Choroid plexus epithelial cell (primary cell): ENCODE measurements around the gene EDARADD.

ENCODE experiments used
- DNase-seq: peaks from one replicate; pipeline ENCODE4 v3.0.0-alpha.2; 2010; ENCODE audit warnings: low read depth
- H3K4me3 ChIP-seq: 2 replicates; pipeline ENCODE4 v1.5.1; 2011; ENCODE audit warnings: low read depth, mild to moderate bottlenecking, control low read depth, low read length, moderate library complexity
- TF ChIP-seq, protein P1 (sequence below): conservative IDR thresholded peaks from 2 replicates; pipeline ENCODE4 v1.5.1; 2011; ENCODE audit warnings: low read depth, mild to moderate bottlenecking, control low read depth, inconsistent platforms, low read length, moderate library complexity

Gene EDARADD

DNA sequence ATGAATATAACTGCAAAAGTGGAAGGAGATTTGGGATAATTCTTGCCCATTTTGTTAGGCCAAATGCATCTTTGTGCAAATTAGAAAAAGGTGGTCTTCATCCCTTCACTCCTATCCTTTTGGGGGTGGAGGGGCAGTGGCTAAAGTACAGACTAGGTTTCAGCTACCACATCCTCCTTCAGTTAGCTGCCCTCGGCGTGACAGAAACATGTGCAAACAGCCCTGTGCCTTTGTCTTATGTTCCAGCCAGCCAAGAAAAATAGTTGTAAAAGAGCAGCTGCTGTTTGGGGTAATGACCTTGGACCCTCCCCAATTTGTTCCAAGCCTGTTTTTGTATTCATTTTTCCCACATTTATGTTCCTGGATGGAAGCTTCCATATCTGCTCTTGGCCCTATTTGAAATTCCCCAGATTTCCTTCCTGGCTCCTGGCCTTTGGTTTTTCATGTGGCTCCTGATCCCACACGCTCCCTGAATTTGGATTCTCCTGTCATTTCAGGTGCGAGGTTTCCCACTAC, 121.4 kb downstream of the EDARADD start:
- DNase-seq = no peak
- no peak overlapping the region for H3K4me3 ChIP-seq
- TF ChIP-seq, protein P1, sequence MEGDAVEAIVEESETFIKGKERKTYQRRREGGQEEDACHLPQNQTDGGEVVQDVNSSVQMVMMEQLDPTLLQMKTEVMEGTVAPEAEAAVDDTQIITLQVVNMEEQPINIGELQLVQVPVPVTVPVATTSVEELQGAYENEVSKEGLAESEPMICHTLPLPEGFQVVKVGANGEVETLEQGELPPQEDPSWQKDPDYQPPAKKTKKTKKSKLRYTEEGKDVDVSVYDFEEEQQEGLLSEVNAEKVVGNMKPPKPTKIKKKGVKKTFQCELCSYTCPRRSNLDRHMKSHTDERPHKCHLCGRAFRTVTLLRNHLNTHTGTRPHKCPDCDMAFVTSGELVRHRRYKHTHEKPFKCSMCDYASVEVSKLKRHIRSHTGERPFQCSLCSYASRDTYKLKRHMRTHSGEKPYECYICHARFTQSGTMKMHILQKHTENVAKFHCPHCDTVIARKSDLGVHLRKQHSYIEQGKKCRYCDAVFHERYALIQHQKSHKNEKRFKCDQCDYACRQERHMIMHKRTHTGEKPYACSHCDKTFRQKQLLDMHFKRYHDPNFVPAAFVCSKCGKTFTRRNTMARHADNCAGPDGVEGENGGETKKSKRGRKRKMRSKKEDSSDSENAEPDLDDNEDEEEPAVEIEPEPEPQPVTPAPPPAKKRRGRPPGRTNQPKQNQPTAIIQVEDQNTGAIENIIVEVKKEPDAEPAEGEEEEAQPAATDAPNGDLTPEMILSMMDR = no peak

DNA sequence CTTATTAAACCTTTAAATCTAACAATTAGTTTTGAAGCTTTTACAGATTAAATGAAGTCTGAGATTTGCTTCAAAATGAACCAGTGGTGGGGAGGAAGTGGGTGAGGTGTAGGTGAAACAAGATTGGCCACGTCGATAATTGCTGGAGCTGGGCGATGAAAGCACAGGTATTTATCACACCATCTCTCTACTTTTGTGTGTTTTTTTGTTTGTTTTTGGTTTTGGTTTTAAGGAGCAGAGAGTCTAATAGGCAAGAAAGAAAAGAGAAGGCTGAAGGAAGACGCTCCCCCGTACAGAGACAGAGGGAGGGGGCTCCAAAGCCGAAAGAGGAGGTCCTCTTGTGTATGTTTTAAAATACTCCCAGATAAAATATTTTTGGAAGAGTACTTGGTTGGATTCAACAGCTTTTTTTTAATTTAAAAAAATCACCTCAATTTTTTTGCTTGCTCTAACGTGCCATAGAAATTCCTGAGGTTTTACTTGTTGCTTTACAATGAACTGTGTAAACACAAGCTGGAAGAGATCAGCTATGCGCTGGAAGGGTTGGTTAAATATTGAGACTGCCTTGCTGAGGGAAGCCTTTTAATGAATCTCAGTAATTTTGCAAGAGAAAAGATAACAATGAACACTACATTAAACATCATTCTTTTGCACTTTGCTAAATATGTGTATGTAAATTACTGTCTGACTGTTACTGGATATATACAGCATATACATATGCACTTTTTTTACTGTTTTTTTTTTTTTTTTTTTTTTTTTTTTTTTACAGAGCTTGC, 123.0 kb downstream of the EDARADD start:
- H3K4me3 ChIP-seq = peak overlapping the region; percentile 6
- TF ChIP-seq, protein P1 = no peak
- DNase-seq = peak; percentile 92

DNA sequence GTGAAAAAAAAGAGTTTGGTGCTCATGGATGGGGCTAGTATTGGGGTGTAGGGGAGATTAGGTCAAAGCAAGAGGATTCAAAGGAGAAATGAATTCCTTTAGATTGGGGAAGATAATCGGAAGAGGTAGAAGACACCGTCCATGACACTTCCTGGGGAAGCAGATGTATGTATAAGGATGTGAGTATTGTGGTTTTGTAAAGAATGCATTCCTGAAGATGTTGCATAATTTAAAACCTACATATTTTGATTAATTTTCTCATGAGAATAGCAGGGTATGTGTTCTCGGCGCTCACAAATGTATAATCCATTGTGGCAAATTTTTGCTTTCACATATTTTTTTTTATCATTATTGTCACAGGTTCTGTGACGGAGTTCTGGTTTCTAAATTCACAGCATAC, 124.2 kb downstream of the EDARADD start:
- TF ChIP-seq, protein P1 = no peak
- H3K4me3 ChIP-seq = no peak overlapping the region
- peak; percentile 71 for DNase-seq

DNA sequence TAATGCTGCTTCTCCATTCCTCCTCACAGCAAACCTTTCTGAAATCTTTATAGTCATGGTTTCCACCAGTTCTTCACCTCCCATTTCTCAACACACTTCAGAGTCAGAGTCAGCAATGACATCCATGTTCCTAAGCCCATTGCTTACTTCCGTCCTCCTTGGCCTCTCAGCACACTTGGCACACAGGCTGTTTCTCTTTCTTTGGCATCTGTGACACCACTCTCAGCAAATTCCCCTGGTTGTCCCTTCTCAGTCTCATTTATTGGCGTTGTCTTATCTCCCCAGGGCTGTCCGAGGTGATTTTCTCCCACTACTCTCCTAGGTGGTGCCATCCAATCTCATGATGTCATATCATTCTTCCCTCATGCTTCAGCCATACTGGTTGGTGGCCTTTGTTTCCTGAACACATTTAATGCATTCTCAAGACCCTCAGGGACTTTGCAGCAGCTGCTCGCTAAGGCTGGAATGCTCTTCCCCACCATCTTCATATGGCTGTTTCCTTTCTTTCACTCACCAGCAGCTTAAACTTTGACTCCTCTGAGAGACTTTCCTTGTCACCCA, 126.4 kb downstream of the EDARADD start:
- DNase-seq = no peak
- TF ChIP-seq, protein P1 = no peak
- no peak overlapping the region for H3K4me3 ChIP-seq

DNA sequence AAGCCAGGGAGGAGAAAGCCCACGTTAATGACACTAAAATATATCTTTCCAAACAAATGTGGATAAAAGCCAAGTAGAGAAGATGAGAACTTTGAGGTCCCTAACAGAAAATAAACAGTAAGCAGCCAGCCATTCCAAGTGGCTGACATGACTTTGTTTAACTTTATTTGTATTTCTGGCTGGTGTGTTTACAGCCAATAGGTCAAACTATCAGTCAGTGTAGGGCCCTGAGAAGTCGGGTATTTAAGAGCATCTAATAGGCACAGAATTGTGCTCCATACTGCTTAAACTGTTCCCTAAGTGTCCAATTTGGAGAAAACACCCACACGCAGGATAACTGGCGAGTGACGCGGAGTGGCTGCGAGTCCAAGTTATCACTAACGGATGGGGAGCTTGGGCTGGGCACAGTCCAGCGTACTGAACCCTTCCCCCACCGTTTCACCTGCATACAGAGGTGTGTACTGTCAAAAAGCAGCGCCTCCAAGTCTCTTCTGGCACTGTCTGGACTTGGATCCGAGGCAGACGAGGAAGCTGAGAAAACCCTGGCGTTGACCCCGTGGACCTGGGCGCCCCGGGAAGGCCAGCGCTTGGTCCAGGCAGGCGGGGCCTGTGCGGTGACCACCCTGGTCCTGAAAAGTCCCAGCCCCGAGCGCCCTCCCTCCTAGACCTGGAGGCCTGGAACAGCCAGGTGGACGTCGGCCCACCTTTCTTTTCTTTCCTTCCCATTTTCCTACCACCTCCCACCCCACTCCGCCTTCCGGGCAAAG, 129.0 kb downstream of the EDARADD start:
- no peak for DNase-seq

DNA sequence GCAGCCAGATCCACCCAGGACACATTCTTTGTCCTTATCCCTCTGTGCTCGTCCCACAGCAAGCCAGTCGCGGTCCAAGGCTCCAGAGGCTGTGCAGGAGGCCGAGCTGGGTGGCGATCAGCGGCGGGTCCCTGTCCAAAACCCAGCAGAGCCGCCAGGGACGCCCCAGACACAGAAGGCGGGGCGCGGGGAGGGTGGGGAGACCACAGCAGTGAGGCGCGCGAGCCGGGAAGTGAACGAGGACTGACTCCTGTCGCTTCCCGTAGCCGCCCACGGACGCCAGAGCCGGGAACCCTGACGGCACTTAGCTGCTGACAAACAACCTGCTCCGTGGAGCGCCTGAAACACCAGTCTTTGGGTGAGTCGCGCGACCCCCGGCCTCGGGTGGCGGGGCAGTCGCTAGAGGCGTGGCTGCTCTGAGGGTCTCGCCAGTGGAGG, 129.6 kb downstream of the EDARADD start, which contains the start of gene LGALS8:
LGALS8 (plus strand) TSS at position 279 of the 438 bp plus-strand sequence. CDS start 2,089 bp downstream, outside the sequence.
- TF ChIP-seq, protein P1 = peak; percentile 3
- DNase-seq = peak; percentile 82
- peak within 1 kb of the TSS; percentile 69 for H3K4me3 ChIP-seq

More for the DNA sequence above, 129.0 kb downstream of the EDARADD start:
- H3K4me3 ChIP-seq = peak overlapping the region; percentile 69
- TF ChIP-seq, protein P1 = no peak
